Activated naive CD4-positive, alpha-beta T cell treated with anti-CD3 and anti-CD28 coated beads for 36 hours (primary cell): ENCODE measurements around the gene MICU1. TPM values are rescaled to one million over a fixed set of nuclear protein-coding genes. Genes with fewer than 3 reads are reported as not detected.

Experiments used
- CTCF ChIA-PET: fragments of 350-600 bp; sonication (Branson Sonifier 250); formaldehyde crosslinking; loops from one replicate; lab custom pipeline; 2021; ENCODE audit warnings: antibody characterized with exemption; lab: Charles Lee
- DNase-seq: peaks from one replicate; pipeline ENCODE4 v3.0.0-alpha.2; 2020
- H3K27ac Mint-ChIP-seq: one replicate; pipeline ENCODE4 v1.8.0; 2021; ENCODE audit warnings: mild to moderate bottlenecking, mixed read lengths
- H3K27me3 Mint-ChIP-seq: one replicate; pipeline ENCODE4 v1.8.0; 2021; ENCODE audit warnings: low read depth, mixed read lengths
- H3K36me3 Mint-ChIP-seq: one replicate; pipeline ENCODE4 v1.8.0; 2021; ENCODE audit warnings: low read depth, mixed read lengths
- H3K4me1 Mint-ChIP-seq: one replicate; pipeline ENCODE4 v1.8.0; 2021; ENCODE audit warnings: low read depth, mixed read lengths
- H3K4me3 Mint-ChIP-seq: one replicate; pipeline ENCODE4 v1.8.0; 2021; ENCODE audit warnings: mild to moderate bottlenecking, moderate library complexity, mixed read lengths
- H3K9me3 Mint-ChIP-seq: one replicate; pipeline ENCODE4 v1.8.0; 2021; ENCODE audit warnings: mixed read lengths
- intact Hi-C: fragments of 100-400 bp; cut with micrococcal nuclease; formaldehyde crosslinking; loops from one replicate; pipeline ENCODE4 v1.15.1; 2023
- total RNA-seq, 2 experiments: library from RNA; stranded (reverse); gene quantifications; one replicate each; pipeline ENCODE4 v1.2.3, GENCODE V29; 2021

Gene MICU1
- total RNA-seq, 2 experiments from 2014 or later: 40.0 to 41.9 TPM

DNA sequence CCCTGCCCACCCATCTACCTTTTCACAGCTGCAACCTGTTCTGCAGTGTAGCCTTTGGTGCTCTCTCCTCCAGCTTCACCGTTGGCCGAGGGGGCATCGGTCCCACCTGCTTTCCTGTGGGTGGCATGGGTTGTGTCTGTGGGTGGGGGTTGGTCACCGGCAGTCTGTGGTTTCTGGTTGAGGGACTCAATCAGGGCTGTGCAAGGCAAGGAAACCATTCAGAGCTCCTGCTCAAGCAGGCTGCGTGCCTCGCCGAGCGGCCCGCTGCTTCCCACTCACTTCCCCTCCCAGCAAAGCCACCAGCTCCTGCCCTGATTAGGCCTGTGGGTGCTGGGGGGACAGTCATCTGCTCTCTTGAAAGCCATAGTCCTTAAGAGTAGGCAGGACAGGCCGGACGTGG, 280.9 kb downstream of the MICU1 start:
- H3K36me3 Mint-ChIP-seq: peaks cover 21% of the 10 kb centered on the region
- no peak overlapping the region for H3K27ac Mint-ChIP-seq
- intact Hi-C loops: no loop called here
- no peaks in the 10 kb centered on the region for H3K27me3 Mint-ChIP-seq
- CTCF ChIA-PET: interaction anchor here (0.6 to 4.5 kb wide), 5 partner anchors 9 to 388 kb away, joined by 3 to 40 read pairs (median 5); no protein-coding TSS in a partner anchor
- peaks cover 14% of the 10 kb centered on the region for H3K4me1 Mint-ChIP-seq
- no peak overlapping the region for H3K4me3 Mint-ChIP-seq
- H3K9me3 Mint-ChIP-seq: no peaks in the 10 kb centered on the region
- DNase-seq: no peak

DNA sequence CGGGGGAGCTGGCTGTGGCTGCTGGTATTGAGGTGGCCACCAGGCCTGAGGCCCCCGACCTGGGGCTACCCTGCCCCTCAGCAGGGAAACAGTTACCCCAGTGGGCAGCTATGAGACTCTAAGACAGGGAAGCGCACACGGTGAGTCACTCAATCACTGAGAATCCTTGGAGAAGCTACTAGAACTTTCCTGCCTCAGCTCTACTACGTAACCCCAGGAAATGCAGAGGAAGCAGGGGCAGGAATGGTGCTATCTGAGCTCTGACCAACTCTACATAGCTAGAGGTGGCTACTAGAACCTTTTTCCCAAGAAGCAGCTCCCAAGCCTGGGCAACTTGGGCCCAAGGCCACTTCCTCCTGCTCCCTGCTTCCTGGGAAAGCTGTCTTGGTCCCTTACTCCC, 283.0 kb downstream of the MICU1 start:
- CTCF ChIA-PET: interaction anchor here (0.9 to 4.5 kb wide), 6 partner anchors 7 to 446 kb away, joined by 3 to 40 read pairs (median 4); partner anchors contain the start of gene DNAJB12
- no peak overlapping the region for H3K4me3 Mint-ChIP-seq

GRCh38 chr10:72340510-72341261, 285.2 kb downstream of the MICU1 start:
- peak; percentile 84 for DNase-seq
- peak overlapping the region; percentile 18 for H3K27ac Mint-ChIP-seq
- no peaks in the 10 kb centered on the region for H3K27me3 Mint-ChIP-seq
- CTCF ChIA-PET: interaction anchor here (0.8 to 7.4 kb wide), 21 partner anchors 9 to 292 kb away, joined by 3 to 83 read pairs (median 4); partner anchors contain the start of genes ANAPC16 and DNAJB12
- H3K36me3 Mint-ChIP-seq: peaks cover 20% of the 10 kb centered on the region
- no peak overlapping the region for H3K4me3 Mint-ChIP-seq
- H3K4me1 Mint-ChIP-seq: peaks cover 24% of the 10 kb centered on the region
- intact Hi-C loops: loop anchor here (1.0 kb wide), 1 partner anchor 292 kb away; no protein-coding TSS in a partner anchor
- no peaks in the 10 kb centered on the region for H3K9me3 Mint-ChIP-seq

More for the DNA sequence above, 283.0 kb downstream of the MICU1 start:
- Mint-ChIP-seq H3K36me3 (peaks cover 14% of the 10 kb centered on the region), H3K27me3 (no peaks in the 10 kb centered on the region), H3K9me3 (no peaks in the 10 kb centered on the region), H3K27ac (no peak overlapping the region), H3K4me1 (peaks cover 8% of the 10 kb centered on the region)
- no peak for DNase-seq
- intact Hi-C loops: no loop called here

- intact Hi-C loops: loop anchor here (5.0 kb wide), 1 partner anchor 381 kb away; no protein-coding TSS in a partner anchor
- peaks cover 44% of the 10 kb centered on the region for H3K4me1 Mint-ChIP-seq
- no peaks in the 10 kb centered on the region for H3K27me3 Mint-ChIP-seq
- peaks cover 29% of the 10 kb centered on the region for H3K36me3 Mint-ChIP-seq
- no peaks in the 10 kb centered on the region for H3K9me3 Mint-ChIP-seq
- H3K4me3 Mint-ChIP-seq: no peak overlapping the region
- H3K27ac Mint-ChIP-seq: peak overlapping the region; percentile 50
- CTCF ChIA-PET: interaction anchor here (0.6 to 14.9 kb wide), 27 partner anchors 13 to 445 kb away, joined by 3 to 195 read pairs (median 7); partner anchors contain the start of genes ANAPC16, ASCC1 and DDIT4
- no peak for DNase-seq
Measured at GRCh38 chr10:72338180-72338579, 287.7 kb downstream of the MICU1 start.

DNA sequence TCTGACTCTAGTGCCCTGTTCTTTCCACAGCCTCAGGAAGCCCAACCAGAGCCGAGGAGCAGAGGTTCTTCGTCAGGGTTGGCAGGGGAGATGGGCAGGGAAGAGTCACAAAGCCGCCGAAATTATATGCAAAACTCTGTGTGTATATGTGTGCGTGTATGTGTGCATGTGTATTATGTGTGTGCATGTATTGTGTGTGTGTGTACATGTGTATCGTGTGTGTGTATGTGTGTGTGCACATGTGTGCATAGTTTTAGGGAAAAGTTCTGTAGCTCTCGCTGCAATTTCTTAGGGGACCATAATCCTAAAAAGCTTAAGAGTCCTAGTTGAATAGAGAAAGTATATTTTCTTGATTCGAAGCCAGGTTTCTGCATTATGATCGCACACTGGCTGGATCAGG, 288.2 kb downstream of the MICU1 start:
- intact Hi-C loops: loop anchor here (1.0 to 5.0 kb wide), 3 partner anchors 205 to 441 kb away; no protein-coding TSS in a partner anchor
- no peak overlapping the region for H3K4me3 Mint-ChIP-seq

DNA sequence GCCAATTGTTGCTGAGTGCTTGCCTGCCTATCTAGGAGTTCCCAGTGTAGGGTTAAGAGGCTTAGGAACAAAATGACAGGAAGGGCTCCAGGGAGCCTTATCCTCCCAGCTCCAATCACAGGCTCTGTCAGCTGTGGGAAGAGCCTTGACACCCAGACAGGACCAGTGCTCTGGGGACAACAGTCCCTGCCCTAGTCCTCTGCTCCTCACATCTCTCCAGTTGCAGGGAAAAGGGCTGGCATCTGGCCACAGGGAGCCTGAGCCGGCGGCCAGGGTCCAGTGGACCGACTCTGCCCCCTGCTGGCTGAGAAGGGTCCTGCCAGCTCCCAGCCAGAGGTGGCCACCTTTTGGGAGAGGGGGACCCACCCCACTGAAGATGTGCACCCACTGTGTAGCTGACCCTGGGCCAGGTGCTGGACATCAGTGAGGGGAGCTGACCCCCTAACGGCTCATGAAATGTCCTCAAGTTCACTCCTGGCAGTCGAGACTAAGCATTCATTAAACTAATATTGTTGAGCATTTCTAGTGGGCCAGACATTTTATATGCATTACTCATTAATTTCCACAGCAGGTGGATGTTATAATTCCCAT, 288.7 kb downstream of the MICU1 start:
- Mint-ChIP-seq H3K36me3 (peaks cover 33% of the 10 kb centered on the region), H3K4me1 (peaks cover 52% of the 10 kb centered on the region)
- CTCF ChIA-PET: interaction anchor here (0.5 to 14.9 kb wide), 47 partner anchors 14 to 484 kb away, joined by 3 to 195 read pairs (median 5); partner anchors contain the start of genes ANAPC16, ASCC1 and DDIT4

More for the DNA sequence above, 288.2 kb downstream of the MICU1 start:
- CTCF ChIA-PET: interaction anchor here (0.5 to 14.9 kb wide), 46 partner anchors 13 to 485 kb away, joined by 3 to 195 read pairs (median 5); partner anchors contain the start of genes ANAPC16, ASCC1 and DDIT4
- Mint-ChIP-seq H3K27ac (peak overlapping the region; percentile 100), H3K9me3 (no peaks in the 10 kb centered on the region), H3K4me1 (peaks cover 49% of the 10 kb centered on the region), H3K27me3 (no peaks in the 10 kb centered on the region), H3K36me3 (peaks cover 32% of the 10 kb centered on the region)
- no peak for DNase-seq

GRCh38 chr10:72336259-72337038, 289.4 kb downstream of the MICU1 start:
- no peak overlapping the region for H3K4me3 Mint-ChIP-seq
- no peaks in the 10 kb centered on the region for H3K9me3 Mint-ChIP-seq
- H3K4me1 Mint-ChIP-seq: peaks cover 57% of the 10 kb centered on the region
- no peaks in the 10 kb centered on the region for H3K27me3 Mint-ChIP-seq
- CTCF ChIA-PET: interaction anchor here (0.6 to 14.9 kb wide), 38 partner anchors 7 to 441 kb away, joined by 3 to 195 read pairs (median 5); partner anchors contain the start of gene DDIT4
- peaks cover 35% of the 10 kb centered on the region for H3K36me3 Mint-ChIP-seq
- H3K27ac Mint-ChIP-seq: peak overlapping the region; percentile 100
- intact Hi-C loops: loop anchor here (1.0 to 5.0 kb wide), 3 partner anchors 204 to 440 kb away; no protein-coding TSS in a partner anchor
- DNase-seq: no peak

More for the DNA sequence above, 288.7 kb downstream of the MICU1 start:
- Mint-ChIP-seq H3K9me3 (no peaks in the 10 kb centered on the region), H3K27ac (peak overlapping the region; percentile 100), H3K27me3 (no peaks in the 10 kb centered on the region), H3K4me3 (no peak overlapping the region)
- intact Hi-C loops: loop anchor here (1.0 to 5.0 kb wide), 3 partner anchors 205 to 441 kb away; no protein-coding TSS in a partner anchor
- DNase-seq: peak; percentile 79

DNA sequence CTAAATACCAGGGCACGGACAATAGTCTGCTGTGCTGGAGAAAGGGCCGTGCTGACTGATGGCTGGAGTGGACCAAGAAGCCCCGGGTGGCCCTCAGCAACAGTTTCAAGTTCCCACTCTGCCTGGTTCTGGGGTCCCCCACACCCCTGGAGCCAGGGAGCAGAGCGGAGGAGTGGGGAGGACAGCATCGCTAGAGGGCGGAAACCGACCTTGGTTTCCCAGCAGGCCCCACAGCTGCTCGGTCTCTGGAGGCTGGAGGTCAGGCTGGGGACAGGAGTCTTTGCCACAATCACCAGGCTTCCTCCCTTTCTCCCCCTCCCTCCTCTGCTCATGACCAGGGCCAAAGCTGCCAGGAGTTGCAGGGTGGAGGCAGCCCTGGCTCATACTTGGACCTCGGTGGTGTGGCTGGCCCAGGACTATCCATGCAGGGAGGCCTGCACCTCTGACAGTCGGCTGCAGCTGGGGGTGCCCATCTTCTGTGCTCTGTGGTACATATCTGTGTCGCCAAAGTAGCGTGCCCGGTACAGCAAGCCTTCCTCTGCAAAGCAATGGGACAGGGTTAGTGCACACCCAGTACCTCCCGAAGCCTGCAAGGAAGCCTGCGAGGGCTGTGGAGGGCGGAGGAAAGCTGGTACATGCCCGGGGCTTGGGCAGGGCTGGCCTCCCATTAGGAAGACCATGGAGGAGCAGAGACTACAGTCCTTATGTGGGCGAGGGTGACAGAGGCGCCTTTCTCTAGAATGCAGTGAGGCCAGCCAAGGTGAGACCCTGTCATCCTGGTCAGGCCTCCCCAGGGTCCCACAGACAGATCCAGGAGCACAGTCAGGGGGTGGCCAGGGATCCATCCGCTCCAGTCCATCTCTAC, 290.3 kb downstream of the MICU1 start:
- intact Hi-C loops: loop anchor here (1.0 to 5.0 kb wide), 6 partner anchors 38 to 378 kb away; partner anchors contain the start of genes ANAPC16 and ASCC1
- peak; percentile 69 for DNase-seq
- H3K9me3 Mint-ChIP-seq: no peaks in the 10 kb centered on the region
- H3K27me3 Mint-ChIP-seq: no peaks in the 10 kb centered on the region
- peaks cover 64% of the 10 kb centered on the region for H3K4me1 Mint-ChIP-seq
- H3K36me3 Mint-ChIP-seq: peaks cover 29% of the 10 kb centered on the region
- H3K4me3 Mint-ChIP-seq: peak overlapping the region; percentile 65
- CTCF ChIA-PET: interaction anchor here (0.6 to 14.9 kb wide), 15 partner anchors 8 to 440 kb away, joined by 3 to 195 read pairs (median 5); partner anchors contain the start of gene DDIT4
- H3K27ac Mint-ChIP-seq: peak overlapping the region; percentile 100

DNA sequence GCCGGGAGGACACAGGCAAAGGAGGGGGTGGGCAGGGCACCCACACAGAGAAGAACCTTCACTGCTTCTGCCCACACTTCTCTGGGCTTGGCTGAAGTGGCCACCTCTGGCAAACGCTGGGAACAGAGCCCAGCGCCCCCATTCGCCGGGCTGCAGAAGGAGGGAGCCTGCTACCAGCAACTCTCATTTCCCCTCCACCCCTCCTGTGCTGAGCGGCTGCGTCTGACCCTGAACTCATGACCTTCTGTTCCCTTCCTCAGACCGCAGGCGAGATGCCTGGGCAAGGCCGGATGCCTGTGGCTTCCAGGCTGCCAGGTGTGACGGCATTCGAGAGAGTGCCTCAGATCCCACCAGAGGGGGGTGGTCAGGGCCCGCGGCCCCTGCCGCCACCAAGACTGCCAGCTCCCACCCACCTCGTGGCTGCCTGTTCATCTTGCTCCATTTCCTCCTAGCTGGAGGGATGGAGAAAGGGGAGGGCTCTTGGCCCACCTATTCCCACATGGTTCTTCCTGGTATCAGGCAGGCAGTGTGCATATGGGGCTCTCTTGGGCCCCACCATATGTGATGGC, 291.0 kb downstream of the MICU1 start:
- peak overlapping the region; percentile 100 for H3K27ac Mint-ChIP-seq
- peaks cover 69% of the 10 kb centered on the region for H3K4me1 Mint-ChIP-seq
- CTCF ChIA-PET: interaction anchor here (0.6 to 14.9 kb wide), 18 partner anchors 9 to 440 kb away, joined by 3 to 195 read pairs (median 4); partner anchors contain the start of gene DDIT4
- peaks cover 27% of the 10 kb centered on the region for H3K36me3 Mint-ChIP-seq
- peak; percentile 94 for DNase-seq
- intact Hi-C loops: loop anchor here (1.0 to 5.0 kb wide), 7 partner anchors 38 to 563 kb away; partner anchors contain the start of genes ANAPC16, ASCC1 and VSIR
- no peaks in the 10 kb centered on the region for H3K27me3 Mint-ChIP-seq
- H3K4me3 Mint-ChIP-seq: peak overlapping the region; percentile 65
- H3K9me3 Mint-ChIP-seq: no peaks in the 10 kb centered on the region

DNA sequence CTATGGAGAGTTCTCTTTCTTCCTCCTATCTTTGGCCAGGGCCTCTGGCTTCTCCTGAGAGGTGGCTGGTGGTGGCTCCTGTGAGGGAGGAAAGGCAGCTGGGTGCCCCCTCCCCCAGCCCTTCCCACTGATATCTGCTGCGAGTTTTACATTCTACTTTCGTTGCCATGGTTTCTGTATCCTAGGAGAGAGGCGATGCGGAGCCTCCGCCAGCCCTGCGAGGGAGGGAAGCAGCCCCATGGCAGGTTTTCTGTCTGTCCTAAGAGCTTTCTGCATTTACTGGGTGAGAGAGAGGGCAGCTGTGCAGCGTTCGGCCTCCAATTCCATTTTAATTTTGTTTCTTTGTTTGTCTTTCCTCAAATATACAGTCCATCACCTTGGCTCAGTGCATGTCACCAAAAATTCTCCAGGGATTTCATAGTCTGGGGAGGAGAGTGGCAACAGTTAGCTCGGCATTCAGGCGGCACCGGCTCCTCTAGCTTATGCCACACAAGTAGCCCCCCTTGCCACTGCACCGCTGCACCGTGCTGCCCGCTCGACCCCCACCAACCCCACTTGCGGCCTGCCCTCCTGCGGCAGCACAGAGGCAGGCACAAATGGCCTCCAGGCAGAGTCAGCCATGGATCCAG, 291.6 kb downstream of the MICU1 start:
- Mint-ChIP-seq H3K9me3 (no peaks in the 10 kb centered on the region), H3K36me3 (peaks cover 27% of the 10 kb centered on the region), H3K27me3 (no peaks in the 10 kb centered on the region), H3K4me1 (peaks cover 75% of the 10 kb centered on the region), H3K4me3 (peak overlapping the region; percentile 65), H3K27ac (peak overlapping the region; percentile 100)
- peak; percentile 52 for DNase-seq
- CTCF ChIA-PET: interaction anchor here (0.6 to 14.9 kb wide), 15 partner anchors 12 to 356 kb away, joined by 3 to 195 read pairs (median 4); partner anchors contain the start of gene DDIT4
- intact Hi-C loops: loop anchor here (5.0 kb wide), 1 partner anchor 562 kb away; the partner anchor contains the start of gene VSIR
